GOT3 (cell line): ENCODE results near the gene CLMN.
"Not testable (repeated sequence)": the region's sequence is repeated elsewhere in the genome, so short reads cannot be mapped to it uniquely, and the experiment has no call there.

ENCODE experiments used
- DNase-seq: peaks from one replicate; lab custom pipeline; 2025; ENCODE audit warnings: mixed read lengths; lab: John Stamatoyannopoulos, UW

CLMN gene

DNA sequence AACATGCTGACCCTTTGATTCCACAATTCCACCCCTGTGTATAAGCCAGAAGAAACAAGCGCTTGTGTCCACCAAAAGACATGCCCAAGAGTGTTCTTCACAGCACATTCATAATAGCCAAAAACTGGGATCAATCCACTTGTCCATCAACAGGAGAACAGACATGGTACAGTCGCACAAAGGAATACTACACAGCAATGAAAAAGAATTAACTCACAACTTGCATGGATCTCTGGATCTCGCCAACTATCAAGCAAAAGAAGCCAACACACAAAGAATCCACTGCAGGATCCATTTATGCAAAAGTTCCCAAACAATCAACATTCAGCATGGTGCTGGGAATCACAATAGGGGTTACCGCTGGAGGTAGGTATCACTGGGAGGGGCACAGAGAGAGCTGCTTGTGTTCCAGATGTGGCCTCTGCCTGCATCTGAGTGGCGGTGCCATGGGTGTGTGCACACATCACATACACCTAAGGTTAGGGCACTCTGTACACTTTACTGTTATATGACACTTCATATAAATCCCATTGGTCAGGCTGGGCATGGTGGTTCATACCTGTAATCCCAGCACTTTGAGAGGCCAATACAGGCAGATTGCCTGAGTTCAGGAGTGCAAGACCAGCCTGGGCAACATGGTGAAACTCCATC lies 30.9 kb downstream of the CLMN start:
- no peak for DNase-seq

DNA sequence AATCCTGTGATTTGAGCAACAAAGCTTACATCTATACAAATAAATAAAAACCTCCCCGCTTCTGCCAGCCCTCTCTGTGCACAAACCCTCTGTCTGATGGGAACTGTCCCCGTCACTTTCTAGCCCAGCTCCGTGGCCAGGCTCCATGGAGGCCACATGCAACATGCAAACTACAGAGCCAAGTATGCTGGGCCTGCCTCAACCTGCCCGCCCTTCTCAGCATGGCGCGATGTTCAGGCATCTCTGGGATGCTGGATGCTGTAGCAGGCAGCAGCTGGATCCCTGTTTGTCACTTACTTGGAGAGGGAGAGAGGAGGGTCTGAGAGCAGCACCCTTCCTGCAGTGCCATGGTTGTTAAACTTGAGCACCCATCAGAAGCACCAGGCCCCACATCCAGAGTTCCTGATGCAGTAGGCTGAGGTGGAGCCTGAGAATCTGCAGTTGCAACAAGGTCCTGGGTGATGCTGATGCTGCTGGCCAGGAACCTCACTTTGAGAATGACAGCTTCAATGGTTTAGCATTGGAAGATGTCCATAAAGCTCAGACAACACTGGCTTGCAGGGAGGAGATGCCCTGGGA lies 32.4 kb downstream of the CLMN start:
- DNase-seq: no peak

DNA sequence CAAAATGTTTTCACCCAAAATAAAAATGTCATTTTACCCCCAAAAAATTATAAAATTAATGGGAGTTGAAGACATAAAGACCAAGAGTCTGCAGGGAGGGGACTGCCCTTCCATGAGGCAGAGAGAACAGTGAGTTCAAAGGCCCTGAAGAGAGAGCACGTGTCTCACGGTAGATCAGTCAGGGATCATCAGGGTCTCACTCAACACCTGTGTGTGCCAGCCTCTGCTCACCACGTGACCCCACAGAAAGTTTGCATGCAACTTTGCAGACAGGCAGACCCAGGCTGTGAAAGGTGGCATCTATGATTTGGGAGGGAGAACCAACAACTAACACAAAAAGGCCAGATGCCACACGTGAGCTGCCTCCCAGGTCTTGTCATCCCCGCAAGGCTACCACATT lies 33.1 kb downstream of the CLMN start:
- DNase-seq: no peak

DNA sequence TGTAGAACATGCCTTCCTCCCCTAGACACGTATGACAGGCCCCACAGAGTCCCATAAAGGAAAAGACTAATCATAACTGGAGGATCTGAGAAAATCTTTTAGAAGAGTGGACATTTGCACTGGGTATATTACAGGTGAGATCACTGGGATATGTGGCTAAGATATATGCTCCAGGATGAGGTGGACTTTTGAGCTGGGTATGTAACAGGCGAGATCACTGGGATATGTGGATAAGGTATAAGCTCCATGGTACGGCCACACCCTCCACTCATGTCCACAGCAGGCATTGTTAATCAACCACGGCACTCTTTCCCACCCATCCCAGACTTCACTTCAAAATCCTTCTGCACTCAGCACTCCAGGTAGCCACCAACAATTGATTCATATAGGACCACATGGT lies 34.1 kb downstream of the CLMN start:
- no peak for DNase-seq

DNA sequence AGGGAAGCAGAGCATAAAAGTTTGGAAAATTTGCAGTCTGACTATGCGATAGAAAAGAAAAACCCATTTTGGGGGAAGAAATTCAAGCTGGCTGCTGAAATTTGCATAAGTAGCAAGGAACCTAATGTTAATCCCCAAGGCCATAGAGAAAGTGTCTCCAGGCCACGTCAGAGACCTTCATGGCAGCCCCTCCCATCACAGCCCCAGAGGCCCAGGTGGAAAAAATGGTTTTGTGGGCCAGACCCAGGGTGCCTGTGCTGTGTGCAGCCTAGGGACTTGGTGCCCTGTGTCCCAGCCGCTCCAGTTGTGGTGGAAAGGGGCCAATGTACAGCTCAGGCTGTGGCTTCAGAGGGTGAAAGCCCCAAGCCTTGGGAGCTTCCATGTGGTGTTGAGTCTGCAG lies 35.9 kb downstream of the CLMN start:
- DNase-seq: not testable (repeated sequence)

DNA sequence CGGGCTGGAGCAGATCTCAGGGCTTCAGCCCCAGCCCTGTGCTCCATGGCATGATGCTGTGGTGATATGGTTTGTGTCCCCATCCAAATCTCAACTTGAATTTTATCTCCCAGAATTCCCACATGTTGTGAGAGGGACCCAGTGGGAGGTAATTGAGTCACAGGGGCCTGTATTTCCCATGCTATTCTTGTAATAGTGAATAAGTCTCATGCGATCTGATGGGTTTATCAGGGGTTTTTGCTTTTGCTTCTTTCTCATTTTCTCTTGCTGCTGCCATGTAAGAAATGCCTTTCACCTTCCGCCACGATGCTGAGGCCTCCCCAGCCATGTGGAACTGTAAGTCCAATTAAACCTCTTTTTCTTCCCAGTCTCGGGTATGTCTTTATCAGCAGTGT lies 36.7 kb downstream of the CLMN start:
- not testable (repeated sequence) for DNase-seq

DNA sequence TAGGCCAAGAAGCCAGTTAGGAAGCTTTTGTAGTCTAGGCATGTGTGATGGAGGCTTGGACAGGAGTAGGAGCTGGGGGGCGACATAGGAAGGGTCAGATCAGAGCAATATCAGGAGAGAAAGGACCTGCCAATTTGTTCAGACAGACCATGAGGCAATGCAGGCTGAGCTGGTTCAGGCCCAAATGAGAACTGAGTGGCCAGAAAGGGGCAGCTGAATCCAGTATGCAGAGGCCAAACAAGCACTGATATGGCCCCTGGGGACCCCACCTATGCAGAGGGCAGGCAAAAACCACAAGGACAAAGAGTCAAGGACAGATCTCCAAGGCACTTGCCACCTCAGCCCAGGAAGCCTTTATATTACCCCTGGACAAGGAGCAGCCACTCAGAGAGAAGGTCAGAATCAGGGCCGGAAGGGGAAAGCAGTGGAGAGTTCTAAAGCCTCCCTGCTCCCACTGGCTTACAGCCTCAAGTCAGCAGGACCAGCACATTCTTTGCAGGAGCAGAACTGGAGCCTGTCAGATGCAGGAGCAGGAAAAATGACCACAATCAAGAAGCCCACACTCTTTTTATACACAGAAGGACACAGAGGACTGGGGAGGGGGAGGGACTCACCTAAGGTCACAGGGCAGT lies 37.2 kb downstream of the CLMN start:
- DNase-seq: no peak

DNA sequence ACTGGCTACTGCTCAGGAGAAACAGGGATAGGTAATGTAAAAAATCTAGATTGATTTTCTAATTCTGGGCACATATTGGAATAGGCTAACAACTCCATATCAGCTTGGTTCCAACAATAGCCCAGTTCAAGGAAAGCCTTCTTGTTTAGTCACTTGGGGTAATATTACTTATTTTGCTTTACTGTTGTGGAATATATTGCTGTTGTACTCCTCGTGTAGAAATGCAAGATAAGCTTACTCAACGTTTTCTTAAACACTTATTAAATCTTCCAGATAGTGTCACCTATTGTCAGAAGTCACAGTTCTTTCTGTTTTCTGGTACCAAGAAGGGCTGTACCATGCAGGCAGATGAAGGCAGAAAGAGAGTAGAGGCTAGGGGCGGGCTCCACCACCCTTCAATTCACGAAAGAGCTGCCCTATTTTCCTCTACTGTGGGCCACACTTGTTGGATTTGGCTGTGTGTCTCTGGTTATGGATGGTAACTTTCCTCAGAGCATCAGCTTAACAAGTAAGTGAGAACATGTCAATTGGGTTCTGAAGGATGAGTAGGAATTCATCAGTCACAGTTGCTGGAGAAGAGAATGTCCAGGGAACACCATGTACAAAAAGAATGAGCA lies 38.0 kb downstream of the CLMN start:
- no peak for DNase-seq

DNA sequence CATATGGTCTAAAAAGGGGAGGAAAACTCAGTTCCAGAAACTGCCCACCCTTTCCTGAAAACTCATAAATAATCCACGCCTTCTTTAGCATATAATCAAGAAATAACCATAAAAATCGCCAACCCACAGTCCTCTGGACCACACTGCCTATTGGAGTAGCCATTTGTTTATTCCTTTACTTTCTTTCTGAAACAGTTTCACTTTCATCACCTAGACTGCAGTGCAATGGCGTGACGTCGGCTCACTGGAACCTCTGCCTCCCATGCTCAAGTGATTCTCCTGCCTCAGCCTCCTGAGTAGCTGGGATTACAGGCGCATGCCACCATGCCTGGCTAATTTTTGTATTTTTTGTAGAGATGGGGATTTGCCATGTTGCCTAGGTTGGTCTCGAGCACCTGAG lies 44.2 kb downstream of the CLMN start:
- no peak for DNase-seq

DNA sequence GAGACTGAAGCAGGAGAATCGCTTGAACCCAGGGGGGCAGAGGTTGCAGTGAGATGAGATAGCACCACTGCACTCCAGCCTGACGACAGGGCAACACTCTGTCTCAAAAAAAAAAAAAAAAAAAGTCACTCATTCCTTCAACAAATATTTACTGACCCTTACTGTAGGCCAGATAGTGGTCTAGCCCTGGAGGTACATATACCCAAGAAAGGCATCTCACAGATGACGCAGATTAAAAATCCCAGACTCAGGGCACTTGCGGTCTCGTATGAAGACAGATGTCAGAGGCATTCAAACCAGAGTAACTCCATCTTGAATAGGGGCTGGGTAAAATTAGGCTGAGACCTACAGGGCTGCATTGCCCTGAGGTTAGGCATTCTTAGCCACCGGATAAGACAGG lies 44.8 kb downstream of the CLMN start:
- DNase-seq: no peak

DNA sequence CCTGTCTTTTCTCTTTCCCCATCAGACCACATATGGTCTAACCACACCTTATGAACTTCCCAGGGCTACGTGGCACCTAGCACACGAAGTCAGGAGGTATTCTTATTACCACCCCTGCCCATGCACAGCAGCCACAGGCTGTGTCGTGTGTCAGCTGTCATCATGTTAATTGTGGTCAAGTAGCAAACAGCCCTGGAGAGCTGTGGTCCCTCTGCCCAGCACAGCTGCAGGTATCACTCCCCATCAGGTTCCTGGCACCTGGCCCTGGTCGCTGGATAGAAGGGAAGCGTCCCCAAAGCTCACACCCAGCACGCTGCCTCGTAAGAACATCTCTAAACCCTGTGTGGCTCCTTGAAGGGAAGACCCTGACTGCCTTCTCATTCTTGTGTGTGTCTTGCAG lies 45.4 kb downstream of the CLMN start:
- no peak for DNase-seq

DNA sequence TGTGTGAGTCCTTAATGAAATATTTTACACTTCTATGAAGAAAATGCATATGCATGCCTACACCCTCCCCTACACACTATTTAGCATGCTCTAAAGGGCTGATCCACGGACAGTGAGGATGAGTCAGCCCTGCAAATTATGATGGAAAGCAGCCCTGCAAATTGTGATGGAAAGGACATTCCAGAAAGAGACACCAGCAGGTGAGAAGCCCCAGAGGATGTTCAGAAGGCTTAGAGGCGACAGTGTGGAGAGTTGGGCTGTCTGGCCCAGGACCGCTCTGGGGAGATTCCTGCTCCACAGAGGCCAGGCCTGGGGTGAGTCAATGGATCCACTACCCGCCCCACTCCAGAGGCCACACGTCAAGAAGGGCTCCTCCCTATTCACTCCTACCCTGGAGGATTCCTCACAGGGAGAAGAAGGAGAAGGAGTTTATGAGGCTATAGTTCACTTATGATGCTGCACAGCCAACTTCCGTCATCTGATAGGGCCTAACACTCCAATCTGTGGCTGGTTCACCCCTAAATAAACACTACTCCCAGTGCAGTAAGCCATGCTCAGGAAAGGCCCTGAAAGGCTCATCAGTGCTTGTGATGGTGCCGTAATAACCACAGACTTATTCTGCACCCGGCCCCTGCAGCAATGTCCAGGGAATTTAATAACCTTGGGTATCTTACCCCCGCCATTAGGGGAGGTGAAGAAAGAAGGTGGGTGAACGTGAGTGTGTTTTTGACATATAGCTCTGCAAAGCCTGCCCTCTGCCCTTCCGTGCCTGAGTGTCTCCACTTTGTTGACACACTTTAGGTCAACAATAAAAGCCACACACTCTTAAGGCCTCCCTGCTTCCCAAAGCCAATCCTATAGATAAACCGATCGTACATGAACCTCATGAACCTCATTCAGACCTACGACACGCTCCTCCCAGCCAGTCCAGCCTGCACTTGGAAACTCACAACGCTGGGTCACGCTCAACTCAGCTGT lies 46.4 kb downstream of the CLMN start:
- no peak for DNase-seq

DNA sequence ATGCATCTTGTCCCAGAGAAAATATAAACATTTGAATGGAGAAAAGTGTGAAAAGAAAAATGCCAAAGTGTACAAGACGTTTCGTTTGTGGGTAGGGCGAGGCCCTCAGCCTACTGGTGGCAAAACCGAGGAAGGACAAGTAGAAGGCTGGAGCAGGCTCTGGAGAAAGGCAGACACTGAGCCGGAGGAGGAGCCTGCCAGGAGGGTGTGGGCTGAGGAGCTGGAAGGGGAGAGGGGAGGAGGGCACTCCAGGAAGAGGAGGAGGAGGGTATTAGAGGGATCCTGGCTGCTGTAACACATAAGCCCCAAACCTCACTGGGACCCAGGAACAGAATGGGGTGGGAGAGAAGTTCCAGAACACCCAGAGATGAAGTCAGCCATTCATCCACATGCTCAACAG lies 47.7 kb downstream of the CLMN start:
- no peak for DNase-seq

DNA sequence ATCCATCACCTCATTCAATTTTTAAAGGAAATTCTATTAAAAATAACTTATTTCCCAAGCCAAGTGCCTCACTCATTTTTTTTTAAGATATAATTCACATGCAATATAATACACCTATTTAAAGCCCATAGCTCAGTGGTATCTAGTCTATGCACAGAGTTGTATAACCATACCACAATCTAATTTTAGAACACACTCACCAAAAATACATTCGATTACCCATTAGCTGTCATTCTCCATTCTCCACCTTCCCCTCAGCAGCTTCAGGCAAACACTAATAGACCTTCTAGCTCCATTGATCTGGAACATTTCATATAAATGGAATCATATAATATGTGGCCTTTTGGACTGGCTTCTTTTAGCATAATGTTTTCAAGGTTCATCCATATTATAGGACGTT lies 49.5 kb downstream of the CLMN start:
- no peak for DNase-seq

DNA sequence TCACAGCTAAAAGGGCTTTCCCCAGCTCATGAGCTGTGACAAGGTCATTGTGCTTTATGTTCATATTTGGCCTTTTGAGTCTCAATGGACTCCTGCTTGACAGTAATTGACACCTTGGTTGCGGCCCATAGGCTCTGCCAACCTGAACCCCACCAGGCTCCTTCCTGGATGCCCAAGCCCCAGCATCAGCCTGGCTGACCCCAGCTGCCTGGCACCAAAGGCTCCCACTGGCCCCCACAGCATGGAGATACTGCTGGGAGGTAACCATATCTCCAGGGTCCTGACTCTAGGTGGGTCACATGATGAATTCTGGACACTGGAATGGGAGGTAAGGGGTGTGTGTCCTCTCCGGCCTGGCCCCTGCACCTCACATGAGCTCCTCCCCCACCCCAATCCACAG lies 50.2 kb downstream of the CLMN start:
- DNase-seq: no peak

DNA sequence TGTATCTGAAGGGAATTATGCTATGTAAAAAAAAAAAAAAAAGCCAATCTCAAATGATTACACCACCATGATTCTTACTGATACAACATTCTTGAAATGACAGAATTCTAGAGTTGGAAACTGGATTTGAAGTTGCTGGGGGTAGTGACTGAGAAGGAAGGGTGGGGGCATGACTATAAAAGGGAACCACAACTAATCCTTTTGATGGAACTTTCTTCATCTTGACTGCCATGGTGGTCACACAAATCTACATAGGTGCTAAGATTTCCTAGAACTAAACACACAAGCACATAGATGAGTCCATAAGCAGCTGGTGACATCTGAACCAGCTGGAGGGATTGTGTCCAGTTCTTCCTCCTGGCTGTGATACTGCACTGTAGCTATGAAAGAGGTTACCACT lies 51.4 kb downstream of the CLMN start:
- no peak for DNase-seq

DNA sequence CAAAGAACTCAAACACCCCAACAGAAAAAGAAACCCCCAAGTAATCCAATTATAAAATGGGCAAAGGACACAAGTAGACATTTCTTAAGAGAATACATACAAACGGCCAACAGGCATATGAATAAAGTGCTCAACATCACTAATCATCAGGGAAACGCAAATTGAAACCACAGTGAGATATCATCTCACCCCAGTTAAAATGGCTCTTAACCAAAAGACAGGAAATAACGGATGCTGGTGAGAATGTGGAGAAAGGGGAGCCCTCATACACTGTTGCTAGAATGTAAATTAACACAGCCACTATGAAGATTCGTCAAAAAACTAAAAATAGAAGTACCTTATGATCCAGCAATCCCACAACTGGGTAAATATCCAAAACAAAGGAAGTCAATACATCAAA lies 52.4 kb downstream of the CLMN start:
- DNase-seq: no peak

DNA sequence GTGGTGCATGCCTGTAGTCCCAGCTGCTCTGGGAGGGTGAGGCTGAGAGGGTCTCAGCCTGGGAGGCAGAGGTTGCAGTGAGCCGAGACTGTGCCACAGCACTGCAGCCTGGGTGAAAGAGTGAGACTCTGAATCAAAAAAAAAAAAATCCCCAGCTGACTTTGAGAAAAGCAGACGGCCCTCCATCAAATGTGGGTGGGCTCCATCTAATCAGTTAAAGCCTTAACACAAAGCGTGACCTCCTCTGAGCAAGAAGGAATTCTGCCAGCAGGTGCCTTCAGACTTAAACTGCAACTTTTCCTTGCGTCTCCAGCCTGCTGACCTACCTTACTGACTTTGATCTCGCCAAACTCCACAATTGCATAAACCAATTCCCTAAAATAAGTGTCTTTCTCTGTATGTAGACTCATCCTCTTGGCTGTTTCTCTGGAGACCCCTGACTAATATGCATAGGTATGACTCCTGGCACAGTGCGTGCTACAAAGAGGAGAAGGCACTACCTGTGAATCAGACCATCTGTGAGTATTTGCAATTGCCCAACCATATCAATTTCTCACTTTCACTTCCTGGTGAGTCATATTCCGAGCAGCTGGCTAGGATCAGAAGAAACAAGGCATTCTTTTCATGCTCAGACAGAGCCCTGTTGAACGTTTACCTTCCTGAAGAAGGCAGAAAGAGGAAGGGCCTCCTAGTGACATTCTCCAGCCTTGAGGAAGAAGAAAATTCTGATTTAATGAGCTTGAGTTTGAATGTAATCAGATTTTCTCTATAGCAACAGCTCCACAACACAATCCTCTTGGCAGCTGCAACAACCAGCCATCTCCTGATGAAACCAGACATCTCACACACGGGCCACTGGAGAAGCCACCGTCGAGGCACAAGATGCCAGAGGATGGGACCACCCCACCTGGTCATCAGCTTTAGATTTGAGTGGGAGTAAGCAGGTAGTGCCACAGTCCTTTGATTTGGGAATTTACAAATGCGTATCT lies 54.3 kb downstream of the CLMN start:
- DNase-seq: peak; percentile 22

DNA sequence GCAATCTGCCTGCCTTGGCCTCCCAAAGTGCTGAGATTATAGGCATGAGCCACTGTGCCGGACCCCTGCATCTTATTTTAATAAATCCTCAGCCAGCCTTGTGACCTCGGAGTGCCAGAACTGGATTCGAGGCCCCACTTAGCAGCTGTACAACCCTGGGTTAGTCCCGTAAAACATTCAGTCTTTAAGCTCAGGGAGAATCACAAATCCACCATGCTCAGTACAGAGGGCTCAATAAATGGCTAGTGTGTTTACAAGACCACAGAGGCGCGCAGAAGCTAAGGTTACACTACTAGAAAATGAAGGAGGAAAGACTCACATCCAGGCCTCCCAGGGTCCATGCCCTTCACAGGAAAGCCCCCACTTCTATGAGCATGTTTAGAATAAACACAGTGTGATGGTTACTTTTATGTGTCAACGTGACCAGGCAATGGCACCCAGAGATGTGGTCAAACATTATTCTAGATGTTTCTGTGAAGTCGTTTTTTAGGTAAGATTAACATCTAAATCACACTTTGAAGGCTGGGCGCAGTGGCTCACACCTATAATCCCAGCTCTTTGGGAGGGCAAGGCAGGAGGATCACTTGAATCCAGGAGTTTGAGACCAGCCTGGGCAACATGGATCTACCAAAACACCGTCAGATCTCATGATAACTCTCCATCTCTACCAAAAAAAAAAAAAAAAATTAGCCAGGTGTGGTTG lies 55.3 kb downstream of the CLMN start:
- no peak for DNase-seq

DNA sequence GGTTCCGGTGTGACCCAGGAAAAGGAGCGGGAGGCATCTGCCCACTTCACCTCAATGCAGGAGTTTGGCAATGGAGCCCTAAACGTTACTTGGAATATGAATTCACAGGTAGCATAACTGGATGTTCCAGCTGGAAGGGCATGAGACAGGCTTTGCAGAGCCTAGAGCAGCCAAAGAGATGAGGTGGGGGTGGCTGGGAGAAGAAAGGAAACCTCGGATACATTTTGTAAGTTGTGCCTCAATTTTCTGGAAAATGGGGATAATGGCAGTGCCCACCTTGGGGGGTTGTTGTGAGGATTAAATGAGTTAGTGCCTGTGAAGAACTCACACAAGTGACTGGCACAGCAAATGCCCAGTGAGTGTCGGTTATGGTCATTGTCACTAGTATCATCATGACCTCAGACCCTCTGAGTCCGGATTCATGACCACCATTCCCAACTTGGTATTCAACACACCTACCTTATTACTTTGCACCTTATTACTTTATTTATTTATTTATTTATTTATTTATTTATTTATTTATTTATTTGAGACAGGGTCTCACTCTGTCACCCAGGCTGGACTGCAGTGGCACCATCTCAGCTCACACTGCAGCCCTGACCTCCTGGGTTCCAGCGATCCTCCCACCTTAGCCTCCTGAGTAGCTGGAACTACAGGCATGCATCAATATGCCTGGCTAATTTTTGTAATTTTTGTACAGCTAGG lies 56.0 kb downstream of the CLMN start:
- DNase-seq: no peak
